ENCODE data around the gene TPI1. TPM values are rescaled to one million over a fixed set of nuclear protein-coding genes. Genes with fewer than 3 reads are reported as not detected.

Gene TPI1
- total and polyA plus RNA-seq, 2 of the 8 experiments (the other 6 are each of a cell fraction or from before 2014, with no cell fraction given) = 910 to 3,018 TPM

DNA sequence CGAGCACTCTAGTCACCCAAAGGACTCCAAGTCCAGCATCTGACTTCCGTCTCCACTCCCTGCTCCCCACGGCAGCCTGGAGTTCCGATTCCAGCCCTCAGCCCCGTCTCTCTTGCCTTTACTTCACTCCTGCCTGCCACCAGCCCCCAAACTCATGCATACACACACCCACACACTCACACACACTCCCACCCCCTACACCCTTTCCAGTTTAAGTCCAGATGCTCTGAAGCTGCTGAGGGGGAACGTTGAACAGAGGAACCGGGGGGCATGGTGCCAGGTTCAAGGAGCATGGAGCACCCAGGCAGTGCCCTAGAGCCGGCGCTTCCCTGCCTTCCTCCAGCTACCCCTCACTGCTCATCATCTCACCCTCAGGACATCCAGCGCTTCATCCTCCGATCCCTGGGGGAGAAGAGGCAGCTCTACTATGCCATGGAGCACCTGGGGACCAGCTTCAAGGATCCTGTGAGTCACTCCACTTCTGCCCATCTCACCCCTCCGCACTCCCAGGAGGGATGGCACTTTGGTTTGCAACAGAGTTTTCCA is 35.8 kb upstream of the TPI1 start (continued):
- no peak for TF ChIP-seq EZH2 (IDR thresholded peaks at IDR 0.05; ENCODE audit: low read depth, low read length, severe bottlenecking)
- TF ChIP-seq TAF7 (optimal IDR thresholded peaks at IDR 0.05; ENCODE audit: borderline replicate concordance, low read depth, low read length) = no peak
- TF ChIP-seq RXRA (IDR thresholded peaks at IDR 0.05; ENCODE audit: insufficient read depth, low read depth, low read length) = no peak
- no peak for TF ChIP-seq NRF1 (IDR thresholded peaks at IDR 0.05; ENCODE audit: low read depth, low read length)
- no peak for TF ChIP-seq EGR1 (IDR thresholded peaks at IDR 0.05; ENCODE audit: borderline replicate concordance, low read depth, low read length)
- TF ChIP-seq RAD21 (IDR thresholded peaks at IDR 0.05 in 1 of 2, conservative IDR thresholded peaks at IDR 0.05 in 1 of 2; ENCODE audit: low read depth in 2 of 2, low read length in 2 of 2) = no peak
- TF ChIP-seq BCL11A (IDR thresholded peaks at IDR 0.05; ENCODE audit: low read depth in 2 of 2, low read length in 2 of 2) = no peak
- TF ChIP-seq CHD2 (IDR thresholded peaks at IDR 0.05; ENCODE audit: low read length) = no peak
- TF ChIP-seq TCF12 (IDR thresholded peaks at IDR 0.05; ENCODE audit: low read depth, low read length) = no peak
- no peak for TF ChIP-seq POLR2AphosphoS5 (IDR thresholded peaks at IDR 0.05; ENCODE audit: low read depth, low read length)
- TF ChIP-seq SIX5 (IDR thresholded peaks at IDR 0.05; ENCODE audit: low read depth, low read length) = no peak

All from H1 (cell line).